ENCODE results near the gene RBMS1. TPM values are rescaled to one million over a fixed set of nuclear protein-coding genes. Genes with fewer than 3 reads are reported as not detected.

Gene RBMS1
- total and polyA plus RNA-seq, 4 donors: 7.9 to 23.5 (median 15.5) TPM

DNA sequence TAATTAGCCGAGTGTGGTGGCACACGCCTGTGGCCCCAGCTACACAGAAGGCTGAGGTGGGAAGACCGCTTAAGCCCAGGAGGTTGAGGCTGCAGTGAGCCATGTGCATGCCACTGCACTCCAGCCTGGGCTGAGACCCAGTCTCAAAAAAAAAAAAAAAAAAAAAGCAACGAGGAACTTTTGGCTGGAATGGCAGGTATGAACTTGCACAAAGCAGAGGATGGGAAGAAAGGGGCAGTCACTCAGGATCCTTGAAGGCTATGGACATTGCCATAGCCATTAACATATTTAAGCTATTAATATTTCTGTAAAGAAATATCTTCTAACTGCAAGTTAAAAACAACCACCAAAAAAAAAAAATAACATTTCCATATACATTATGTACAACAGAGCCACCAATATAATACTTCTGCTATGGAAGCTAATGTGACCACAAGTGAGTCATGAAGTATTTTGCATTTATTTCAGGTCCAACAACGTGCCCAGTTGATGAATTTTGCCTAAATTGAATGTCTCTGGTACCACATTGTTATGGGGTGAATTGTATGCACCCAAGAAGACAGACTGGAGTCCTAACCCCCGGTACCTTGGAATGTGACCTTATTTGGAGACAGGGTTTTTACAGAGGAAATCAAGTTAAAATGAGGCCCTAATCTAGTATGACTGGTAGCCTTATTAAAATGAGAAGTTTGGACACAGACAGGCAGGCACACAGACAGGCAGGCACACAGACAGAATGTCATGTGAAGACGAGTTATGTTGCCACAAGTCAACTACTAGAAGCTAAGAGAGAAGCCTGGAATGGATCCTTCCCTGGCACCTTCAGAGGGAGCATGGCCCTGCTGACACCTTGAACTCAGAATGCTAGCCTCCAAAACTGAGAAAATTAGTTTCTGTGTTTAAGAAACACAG, 102.8 kb downstream of the RBMS1 start:
- H3K27me3 ChIP-seq (ENCODE audit: control insufficient read depth in 4 of 4, insufficient read depth in 4 of 4, low read length in 3 of 4): no peaks in the 10 kb centered on the region
- H3K9me3 ChIP-seq (ENCODE audit: control insufficient read depth in 4 of 4, low read length in 3 of 4): no peaks in the 10 kb centered on the region
- no peak overlapping the region for H3K9ac ChIP-seq (ENCODE audit: low read depth in 1 of 2, low read length in 2 of 2)
- H3K36me3 ChIP-seq (ENCODE audit: control insufficient read depth in 4 of 4, insufficient read depth in 3 of 4, low read depth in 1 of 4, low read length in 3 of 4): no peaks in the 10 kb centered on the region
- WGBS: 83% methylated on average over 7 of the region's 7 CpGs
- peaks cover 0 to 3% (median 0%) of the 10 kb centered on the region in 4 donors for H3K4me1 ChIP-seq (ENCODE audit: control insufficient read depth in 4 of 4, insufficient read depth in 4 of 4, low read length in 3 of 4)
- H3K27ac ChIP-seq (ENCODE audit: low read depth in 1 of 2, low read length in 2 of 2): no peak overlapping the region
- no peak for TF ChIP-seq NR2F2 (IDR thresholded peaks at IDR 0.05)
- TF ChIP-seq, protein P1, sequence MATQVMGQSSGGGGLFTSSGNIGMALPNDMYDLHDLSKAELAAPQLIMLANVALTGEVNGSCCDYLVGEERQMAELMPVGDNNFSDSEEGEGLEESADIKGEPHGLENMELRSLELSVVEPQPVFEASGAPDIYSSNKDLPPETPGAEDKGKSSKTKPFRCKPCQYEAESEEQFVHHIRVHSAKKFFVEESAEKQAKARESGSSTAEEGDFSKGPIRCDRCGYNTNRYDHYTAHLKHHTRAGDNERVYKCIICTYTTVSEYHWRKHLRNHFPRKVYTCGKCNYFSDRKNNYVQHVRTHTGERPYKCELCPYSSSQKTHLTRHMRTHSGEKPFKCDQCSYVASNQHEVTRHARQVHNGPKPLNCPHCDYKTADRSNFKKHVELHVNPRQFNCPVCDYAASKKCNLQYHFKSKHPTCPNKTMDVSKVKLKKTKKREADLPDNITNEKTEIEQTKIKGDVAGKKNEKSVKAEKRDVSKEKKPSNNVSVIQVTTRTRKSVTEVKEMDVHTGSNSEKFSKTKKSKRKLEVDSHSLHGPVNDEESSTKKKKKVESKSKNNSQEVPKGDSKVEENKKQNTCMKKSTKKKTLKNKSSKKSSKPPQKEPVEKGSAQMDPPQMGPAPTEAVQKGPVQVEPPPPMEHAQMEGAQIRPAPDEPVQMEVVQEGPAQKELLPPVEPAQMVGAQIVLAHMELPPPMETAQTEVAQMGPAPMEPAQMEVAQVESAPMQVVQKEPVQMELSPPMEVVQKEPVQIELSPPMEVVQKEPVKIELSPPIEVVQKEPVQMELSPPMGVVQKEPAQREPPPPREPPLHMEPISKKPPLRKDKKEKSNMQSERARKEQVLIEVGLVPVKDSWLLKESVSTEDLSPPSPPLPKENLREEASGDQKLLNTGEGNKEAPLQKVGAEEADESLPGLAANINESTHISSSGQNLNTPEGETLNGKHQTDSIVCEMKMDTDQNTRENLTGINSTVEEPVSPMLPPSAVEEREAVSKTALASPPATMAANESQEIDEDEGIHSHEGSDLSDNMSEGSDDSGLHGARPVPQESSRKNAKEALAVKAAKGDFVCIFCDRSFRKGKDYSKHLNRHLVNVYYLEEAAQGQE (IDR thresholded peaks at IDR 0.05): no peak
- no peak for TF ChIP-seq EGR1 (IDR thresholded peaks at IDR 0.05; ENCODE audit: low read depth in 2 of 2)
- no peak for TF ChIP-seq YY1 (IDR thresholded peaks at IDR 0.05)
- no peak for TF ChIP-seq FOXA2 (IDR thresholded peaks at IDR 0.05)
- H3K4me3 ChIP-seq (ENCODE audit: low read depth in 1 of 3, low read length in 3 of 3): no peak overlapping the region
- DNase-seq (ENCODE audit: low spot score): no peak

DNA sequence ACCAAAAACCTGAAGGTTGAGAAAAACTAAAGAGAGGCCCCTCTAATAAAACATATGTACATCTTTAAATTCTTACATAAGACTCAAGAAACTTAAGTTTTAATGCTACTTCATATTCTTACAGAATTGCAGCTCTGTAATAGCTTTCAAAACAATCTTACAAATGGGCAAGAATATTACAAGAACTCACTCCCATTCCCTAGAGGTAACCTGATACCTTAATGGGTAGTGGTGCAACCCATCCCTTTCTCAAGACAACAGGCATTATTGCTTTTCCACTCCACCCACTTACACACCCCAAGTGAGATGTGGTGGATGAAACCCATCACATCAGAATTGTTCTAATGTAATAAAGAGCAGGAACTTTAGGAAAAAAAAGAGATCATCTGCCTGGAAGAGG, 103.7 kb downstream of the RBMS1 start:
- H3K36me3 ChIP-seq (ENCODE audit: control insufficient read depth in 4 of 4, insufficient read depth in 3 of 4, low read depth in 1 of 4, low read length in 3 of 4): no peaks in the 10 kb centered on the region
- no peak overlapping the region for H3K9ac ChIP-seq (ENCODE audit: low read depth in 1 of 2, low read length in 2 of 2)
- peaks cover 0 to 3% (median 0%) of the 10 kb centered on the region in 4 donors for H3K4me1 ChIP-seq (ENCODE audit: control insufficient read depth in 4 of 4, insufficient read depth in 4 of 4, low read length in 3 of 4)
- no peak overlapping the region for H3K4me3 ChIP-seq (ENCODE audit: low read depth in 1 of 3, low read length in 3 of 3)
- no peak for TF ChIP-seq HNF4A (conservative IDR thresholded peaks at IDR 0.05)
- TF ChIP-seq TAF1 (conservative IDR thresholded peaks at IDR 0.05): no peak
- TF ChIP-seq, protein P1 (IDR thresholded peaks at IDR 0.05): no peak
- TF ChIP-seq YY1 (IDR thresholded peaks at IDR 0.05): no peak
- TF ChIP-seq FOXA1 (IDR thresholded peaks at IDR 0.05): no peak
- no peak for TF ChIP-seq NR2F2 (IDR thresholded peaks at IDR 0.05)
- no peak for TF ChIP-seq JUND (IDR thresholded peaks at IDR 0.05)
- TF ChIP-seq, protein P2, sequence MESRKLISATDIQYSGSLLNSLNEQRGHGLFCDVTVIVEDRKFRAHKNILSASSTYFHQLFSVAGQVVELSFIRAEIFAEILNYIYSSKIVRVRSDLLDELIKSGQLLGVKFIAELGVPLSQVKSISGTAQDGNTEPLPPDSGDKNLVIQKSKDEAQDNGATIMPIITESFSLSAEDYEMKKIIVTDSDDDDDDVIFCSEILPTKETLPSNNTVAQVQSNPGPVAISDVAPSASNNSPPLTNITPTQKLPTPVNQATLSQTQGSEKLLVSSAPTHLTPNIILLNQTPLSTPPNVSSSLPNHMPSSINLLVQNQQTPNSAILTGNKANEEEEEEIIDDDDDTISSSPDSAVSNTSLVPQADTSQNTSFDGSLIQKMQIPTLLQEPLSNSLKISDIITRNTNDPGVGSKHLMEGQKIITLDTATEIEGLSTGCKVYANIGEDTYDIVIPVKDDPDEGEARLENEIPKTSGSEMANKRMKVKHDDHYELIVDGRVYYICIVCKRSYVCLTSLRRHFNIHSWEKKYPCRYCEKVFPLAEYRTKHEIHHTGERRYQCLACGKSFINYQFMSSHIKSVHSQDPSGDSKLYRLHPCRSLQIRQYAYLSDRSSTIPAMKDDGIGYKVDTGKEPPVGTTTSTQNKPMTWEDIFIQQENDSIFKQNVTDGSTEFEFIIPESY (IDR thresholded peaks at IDR 0.05): no peak
- H3K27me3 ChIP-seq (ENCODE audit: control insufficient read depth in 4 of 4, insufficient read depth in 4 of 4, low read length in 3 of 4): no peaks in the 10 kb centered on the region
- DNase-seq (ENCODE audit: low spot score): no peak
- no peaks in the 10 kb centered on the region for H3K9me3 ChIP-seq (ENCODE audit: control insufficient read depth in 4 of 4, low read length in 3 of 4)
- H3K27ac ChIP-seq (ENCODE audit: low read depth in 1 of 2, low read length in 2 of 2): no peak overlapping the region
